HCT116 (cell line): Measurements from ENCODE around the gene BHLHE41. TPM values are rescaled to one million over a fixed set of nuclear protein-coding genes. Genes with fewer than 3 reads are reported as not detected.
A peak's percentile ranks its signal among the peaks of the same experiment; 100 is the strongest.

Experiments
- ATAC-seq: fragments of 200-7000 bp; cut with Tn5 transposase; 2 replicates; pipeline ENCODE4 v1.9.1; 2020; ENCODE audit warnings: mild to moderate bottlenecking, moderate library complexity
- BruUV-seq: library from RNA; stranded (reverse); fragments of 400-500 nt; replicated peaks from 2 replicates; lab custom pipeline; 2021; lab: Mats Ljungman, UMichigan
- CTCF ChIA-PET: fragments of 300-600 bp; sonication (Branson Sonifier 250); formaldehyde crosslinking; loops from one replicate; lab custom pipeline; 2021; ENCODE audit warnings: antibody characterized with exemption; lab: Charles Lee
- POLR2A ChIA-PET: fragments of 300-600, 350-600 bp; sonication (Branson Sonifier 250); formaldehyde crosslinking; loops from one replicate; lab custom pipeline; 2021; ENCODE audit warnings: antibody characterized with exemption; lab: Charles Lee
- RAD21 ChIA-PET, 2 experiments: fragments of 300-600 bp; sonication (Branson Sonifier 250); formaldehyde crosslinking; loops; one replicate each; lab custom pipeline; 2023; ENCODE audit warnings: low total read pairs in 2 of 2; ENCODE audit not compliant: uncharacterized antibody in 2 of 2, unreplicated experiment in 2 of 2, low non-redundant PET in 1 of 2; lab: Charles Lee
- DNase-seq: peaks from one replicate; pipeline ENCODE4 v3.0.0-alpha.2; 2010; ENCODE audit warnings: low read depth, low spot score
- H2AFZ ChIP-seq: fragments of 200-600 bp; shearing (Covaris generic), sonication (generic); 2 replicates; pipeline ENCODE4 v1.6.1; 2017; ENCODE audit warnings: low read depth, mixed run types, mixed read lengths, antibody characterized with exemption, low read length; ENCODE audit not compliant: poor library complexity, severe bottlenecking
- H3K27ac ChIP-seq: 2 replicates; pipeline ENCODE4 v1.5.1; 2012; ENCODE audit warnings: low read depth, low read length
- H3K27me3 ChIP-seq: fragments of 200-600 bp; sonication (generic); 2 replicates; pipeline ENCODE4 v1.6.1; 2016; ENCODE audit warnings: mixed run types, low read length, mixed read lengths; ENCODE audit not compliant: insufficient read depth
- H3K36me3 ChIP-seq, 2 experiments: fragments of 200-500 bp in 1 of 2; fragments of 200-600 bp in 1 of 2; sonication (Bioruptor generic) in 1 of 2; sonication (generic) in 1 of 2; 2 replicates each; pipeline versions ENCODE4 v1.5.1 to v1.6.1; 2014 to 2016; ENCODE audit warnings: low read length in 2 of 2, inconsistent platforms in 1 of 2, mixed read lengths in 1 of 2, mixed run types in 1 of 2; ENCODE audit not compliant: insufficient read depth in 2 of 2, control insufficient read depth in 1 of 2
- H3K4me1 ChIP-seq, 2 experiments: fragments of 200-600 bp in 1 of 2; sonication (generic) in 1 of 2; 2 replicates each; pipeline versions ENCODE4 v1.5.1 to v1.6.1; 2012 to 2017; ENCODE audit warnings: low read length in 2 of 2, inconsistent platforms in 1 of 2, mild to moderate bottlenecking in 1 of 2, mixed read lengths in 1 of 2, mixed run types in 1 of 2, moderate library complexity in 1 of 2; ENCODE audit not compliant: insufficient read depth in 2 of 2, control insufficient read depth in 1 of 2
- H3K4me2 ChIP-seq: fragments of 200-600 bp; sonication (generic); 2 replicates; pipeline ENCODE4 v1.6.1; 2017; ENCODE audit warnings: mixed run types, low read length, mixed read lengths
- H3K4me3 ChIP-seq, 2 experiments: fragments of 200-600 bp in 1 of 2; sonication (generic) in 1 of 2; replicated peaks in 1 of 2; 2 replicates each; pipeline ENCODE4 v1.5.1; 2011 to 2016; ENCODE audit warnings: low read length in 2 of 2, control low read depth in 1 of 2, low read depth in 1 of 2, mild to moderate bottlenecking in 1 of 2, mixed read lengths in 1 of 2, mixed run types in 1 of 2
- H3K79me2 ChIP-seq: fragments of 200-600 bp; sonication (generic); 2 replicates; pipeline ENCODE4 v1.6.1; 2017; ENCODE audit warnings: mild to moderate bottlenecking, mixed run types, low read length, moderate library complexity, mixed read lengths; ENCODE audit not compliant: insufficient read depth
- H3K9ac ChIP-seq: fragments of 200-600 bp; sonication (generic); 2 replicates; pipeline ENCODE4 v1.6.1; 2016; ENCODE audit warnings: low read length, mixed read lengths
- H3K9me2 ChIP-seq: fragments of 200-600 bp; sonication (generic), shearing (Covaris generic); 2 replicates; pipeline ENCODE4 v1.6.1; 2017; ENCODE audit warnings: mixed run types, mild to moderate bottlenecking, moderate library complexity; ENCODE audit not compliant: insufficient read depth
- H3K9me3 ChIP-seq, 2 experiments: fragments of 200-500 bp in 1 of 2; fragments of 200-600 bp in 1 of 2; sonication (Bioruptor generic) in 1 of 2; sonication (generic) in 1 of 2; 2 replicates each; pipeline ENCODE4 v1.6.1; 2014 to 2017; ENCODE audit warnings: low read length in 2 of 2, mixed read lengths in 2 of 2, inconsistent platforms in 1 of 2, low read depth in 1 of 2, mild to moderate bottlenecking in 1 of 2, mixed run types in 1 of 2, moderate library complexity in 1 of 2; ENCODE audit not compliant: control insufficient read depth in 1 of 2, insufficient read depth in 1 of 2
- H4K20me1 ChIP-seq: fragments of 200-600 bp; sonication (generic), shearing (Covaris generic); 2 replicates; pipeline ENCODE4 v1.6.1; 2017; ENCODE audit warnings: mixed run types, mild to moderate bottlenecking, moderate library complexity; ENCODE audit not compliant: insufficient read depth
- CBX3 ChIP-seq: IDR thresholded peaks from 2 replicates; pipeline ENCODE4 v1.6.1; 2012; ENCODE audit warnings: low read depth
- CEBPB ChIP-seq: IDR thresholded peaks from 2 replicates; pipeline ENCODE4 v1.6.1; 2012; ENCODE audit warnings: low read depth
- EGR1 ChIP-seq: IDR thresholded peaks from 2 replicates; pipeline ENCODE4 v1.6.1; 2012; ENCODE audit warnings: low read depth
- ELF1 ChIP-seq: IDR thresholded peaks from 2 replicates; pipeline ENCODE4 v1.6.1; 2012; ENCODE audit warnings: low read depth, borderline replicate concordance
- MAX ChIP-seq: IDR thresholded peaks from 2 replicates; pipeline ENCODE4 v1.6.1; 2012
- SP1 ChIP-seq: IDR thresholded peaks from 2 replicates; pipeline ENCODE4 v1.6.1; 2012; ENCODE audit warnings: low read depth
- SRF ChIP-seq: IDR thresholded peaks from 2 replicates; pipeline ENCODE4 v1.6.1; 2012; ENCODE audit warnings: low read depth
- YY1 ChIP-seq: IDR thresholded peaks from 2 replicates; pipeline ENCODE4 v1.6.1; 2011; ENCODE audit warnings: low read length, low read depth, moderate library complexity, mild to moderate bottlenecking; ENCODE audit not compliant: insufficient replicate concordance; ENCODE audit errors: extremely low read depth
- ZNF274 ChIP-seq: fragments of 200-500 bp; sonication (Bioruptor generic); IDR thresholded peaks from 2 replicates; pipeline ENCODE4 v1.6.1; 2014; ENCODE audit warnings: mild to moderate bottlenecking, low read depth, low read length, inconsistent platforms
- intact Hi-C: fragments of 100-400 bp; cut with micrococcal nuclease; formaldehyde crosslinking; loops from 2 replicates; pipeline ENCODE4 v1.10.0; 2022
- total RNA-seq: library from RNA; stranded (reverse); gene quantifications from one replicate; pipeline ENCODE4 v1.2.1, GENCODE V29; 2021; ENCODE audit not compliant: unreplicated experiment
- TF ChIP-seq, protein P1 (sequence below): IDR thresholded peaks from 2 replicates; pipeline ENCODE4 v1.6.1; 2012

BHLHE41 gene
- total RNA-seq, 1 experiment from 2014 or later = 4.7 TPM

GRCh38 chr12:26127404-26127803 is 2.6 kb upstream of the BHLHE41 start:
- Histone ChIP-seq H3K27me3 (peaks cover 11% of the 10 kb centered on the region; the same call in 1 of the 2 replicates), H2AFZ (no peak overlapping the region), H3K9me3 (no peaks in the 10 kb centered on the region), H3K9ac (no peak overlapping the region), H3K4me2 (peak overlapping the region; percentile 96; the same call in 1 of the 2 replicates), H3K27ac (no peak overlapping the region), H3K4me3 (no peak overlapping the region), H3K79me2 (no peaks in the 10 kb centered on the region), H3K36me3 (no peaks in the 10 kb centered on the region), H3K4me1 (peaks cover 9 to 37% of the 10 kb centered on the region in 2 experiments), H3K9me2 (no peaks in the 10 kb centered on the region), H4K20me1 (no peaks in the 10 kb centered on the region)
- no peak for DNase-seq
- RAD21 ChIA-PET = no interaction called here
- TF ChIP-seq, protein P1, sequence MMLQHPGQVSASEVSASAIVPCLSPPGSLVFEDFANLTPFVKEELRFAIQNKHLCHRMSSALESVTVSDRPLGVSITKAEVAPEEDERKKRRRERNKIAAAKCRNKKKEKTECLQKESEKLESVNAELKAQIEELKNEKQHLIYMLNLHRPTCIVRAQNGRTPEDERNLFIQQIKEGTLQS = no peak
- TF ChIP-seq EGR1 (no peak), CEBPB (no peak), SP1 (no peak), YY1 (no peak), ELF1 (no peak), SRF (no peak), CBX3 (no peak), ZNF274 (no peak), MAX (no peak)
- intact Hi-C loops = loop anchor here (10.0 kb wide), 1 partner anchor 177 kb away; no protein-coding TSS in a partner anchor
- CTCF ChIA-PET = interaction anchor here (2.1 kb wide), 1 partner anchor 9 kb away, joined by 7 read pairs; no protein-coding TSS in a partner anchor
- POLR2A ChIA-PET = interaction anchor here (0.9 kb wide), 1 partner anchor 8 kb away, joined by 3 read pairs; no protein-coding TSS in a partner anchor
- no TSS peak for BruUV-seq
- ATAC-seq = no peak
